T follicular helper cell (primary cell): ENCODE measurements around the gene KIAA0513.

Source experiments
- DNase-seq: peaks from one replicate; pipeline ENCODE4 v3.0.0-alpha.2; 2020; ENCODE audit warnings: low read depth

The KIAA0513 gene

DNA sequence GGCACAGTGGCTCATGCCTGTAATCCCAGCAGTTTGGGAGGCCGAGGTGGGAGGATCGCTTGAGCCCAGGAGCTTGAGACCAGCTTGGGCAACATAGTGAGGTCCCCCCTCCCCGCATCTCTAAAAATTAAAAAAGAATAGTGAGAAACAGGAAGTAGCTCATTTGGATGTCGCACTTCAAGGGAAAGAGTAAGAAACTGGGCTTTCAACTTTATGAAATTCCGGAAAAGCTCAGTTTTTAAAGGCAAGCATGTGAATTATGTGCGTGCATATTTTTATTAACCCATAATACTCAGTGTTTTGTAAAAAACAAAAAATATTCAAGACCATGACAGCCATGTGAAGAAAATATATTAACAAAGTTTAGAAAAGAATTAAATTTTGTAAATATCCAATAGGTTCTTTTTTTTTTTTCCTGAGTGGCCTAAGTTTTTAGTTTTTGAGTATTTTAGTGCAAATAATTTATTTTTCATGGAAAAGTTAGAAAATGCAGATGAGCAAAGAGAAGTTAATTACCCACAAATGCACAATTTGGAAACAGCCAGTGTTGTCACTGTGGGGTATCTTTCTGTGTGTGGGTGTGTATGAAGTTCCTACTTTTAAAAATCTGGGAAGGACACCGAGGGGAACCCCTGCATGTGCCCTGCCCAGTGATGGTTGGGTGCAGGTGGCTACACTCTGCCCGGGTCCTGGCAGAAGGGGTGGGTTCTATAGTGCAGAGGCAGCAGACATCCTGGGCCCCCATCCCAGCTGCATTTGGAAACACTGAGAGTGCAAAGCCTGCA, 44.7 kb downstream of the KIAA0513 start:
- no peak for DNase-seq

GRCh38 chr16:85072947-85073346, 45.4 kb downstream of the KIAA0513 start:
- no peak for DNase-seq

DNA sequence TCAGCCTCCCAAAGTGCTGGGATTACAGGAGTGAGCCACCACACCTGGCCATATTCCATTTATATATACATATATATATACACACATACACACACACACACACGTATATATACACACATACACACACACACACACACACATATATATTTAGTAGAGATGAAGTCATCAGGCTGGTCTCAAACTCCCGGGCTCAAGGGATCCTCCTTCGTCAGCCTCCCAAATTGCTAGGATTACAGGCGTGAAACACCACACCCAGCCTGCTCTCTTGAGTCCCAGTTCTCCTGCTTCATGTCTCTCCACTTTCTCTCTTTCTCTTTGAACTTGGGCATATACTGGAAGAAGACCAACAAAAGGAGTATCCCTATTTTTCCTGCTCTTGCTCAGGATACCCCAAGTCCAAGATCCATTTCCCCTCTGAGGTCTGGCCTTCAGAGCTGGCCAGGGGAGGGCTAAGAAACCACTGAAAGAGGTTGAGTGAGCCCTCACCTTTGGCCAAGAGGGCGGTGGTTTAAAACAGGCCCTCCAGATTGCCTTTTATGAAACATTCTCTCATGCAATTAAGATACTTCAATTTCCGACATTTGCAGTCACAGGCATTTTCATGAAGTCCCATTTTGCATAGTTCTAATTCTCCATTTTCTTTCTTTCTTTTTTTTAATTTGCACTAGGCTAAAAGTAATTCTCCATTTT, 46.8 kb downstream of the KIAA0513 start:
- DNase-seq, result no peak

GRCh38 chr16:85075236-85075924, 47.8 kb downstream of the KIAA0513 start:
- DNase-seq, result no peak

GRCh38 chr16:85077039-85077438, 49.4 kb downstream of the KIAA0513 start:
- no peak for DNase-seq

GRCh38 chr16:85077576-85078125, 50.1 kb downstream of the KIAA0513 start:
- DNase-seq, result no peak

DNA sequence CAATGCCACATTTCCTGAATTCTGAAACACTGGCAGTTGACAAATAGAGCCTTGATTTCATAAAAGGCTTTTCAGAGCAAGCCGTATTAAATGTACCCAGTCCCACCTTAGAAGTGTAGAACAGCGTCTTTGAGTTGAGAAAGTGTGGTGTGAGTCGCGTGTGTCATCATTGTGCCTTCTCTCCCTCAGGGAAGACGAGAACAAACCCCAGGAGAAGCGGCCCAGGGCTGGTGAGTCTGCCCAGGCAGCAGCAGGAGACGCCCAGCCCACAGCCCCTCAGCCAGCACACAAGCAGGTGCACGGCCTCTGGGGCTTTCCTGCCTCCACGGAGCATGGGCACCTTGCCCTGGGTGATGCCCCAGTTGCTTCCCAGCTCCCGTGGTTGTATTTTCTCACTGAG, 50.6 kb downstream of the KIAA0513 start:
- no peak for DNase-seq

DNA sequence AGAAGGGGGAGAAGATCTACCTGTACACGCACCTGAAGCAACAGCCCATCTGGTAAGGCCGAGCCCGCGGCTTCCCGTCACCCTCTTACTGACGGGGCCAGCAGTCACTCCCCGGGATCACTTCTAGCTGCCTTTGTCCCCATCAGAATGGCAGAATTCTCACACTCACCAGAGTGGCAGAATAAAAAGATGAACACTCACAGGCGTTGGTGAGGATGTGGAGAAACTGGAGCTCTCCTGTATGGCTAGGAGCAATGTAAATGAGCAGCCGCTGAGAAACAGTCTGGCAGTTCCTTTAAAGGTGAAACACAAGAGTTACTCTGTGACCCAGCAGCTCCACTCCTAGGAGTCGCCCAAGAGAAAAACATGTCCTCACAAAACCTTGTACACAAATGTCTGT, 51.4 kb downstream of the KIAA0513 start:
- DNase-seq, result no peak

DNA sequence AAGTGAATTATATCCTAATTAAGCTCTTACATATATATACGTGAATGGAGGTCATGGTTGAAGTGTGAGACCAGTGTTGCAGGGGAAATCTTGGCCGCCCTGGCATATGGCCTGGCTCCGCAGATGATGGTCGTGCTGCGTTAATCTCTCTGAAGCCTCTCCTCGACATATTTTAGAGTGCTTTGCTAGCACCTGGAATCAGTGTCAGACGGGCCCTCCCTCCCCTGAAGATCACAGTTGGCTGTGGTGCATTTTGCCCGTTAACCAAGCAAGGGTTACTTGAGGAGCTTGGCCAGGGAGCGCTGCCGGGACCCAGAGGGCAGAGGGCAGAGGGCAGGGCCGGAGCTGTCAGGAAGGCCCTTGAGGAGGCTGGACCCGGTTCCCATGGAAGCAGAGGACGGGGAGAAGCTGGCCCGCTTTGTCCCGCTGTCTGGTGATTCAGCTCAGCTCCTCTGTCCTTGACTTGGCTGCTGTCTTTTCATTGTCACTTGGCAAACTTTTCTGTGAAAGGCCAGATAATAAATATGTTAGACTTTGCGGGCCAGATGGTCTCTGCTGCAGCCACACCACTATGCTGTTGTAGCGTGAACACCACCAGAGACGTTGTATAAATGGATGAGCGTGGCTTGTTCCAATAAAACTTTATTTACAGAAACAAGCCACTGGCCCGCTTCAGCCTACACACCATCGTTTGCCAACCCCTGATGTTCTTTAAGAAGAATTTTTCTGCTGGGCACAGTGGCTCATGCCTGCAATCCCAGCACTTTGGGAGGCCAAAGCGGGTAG, 52.4 kb downstream of the KIAA0513 start:
- DNase-seq, result no peak

GRCh38 chr16:85081038-85081437, 53.4 kb downstream of the KIAA0513 start:
- no peak for DNase-seq

GRCh38 chr16:85081765-85082164, 54.2 kb downstream of the KIAA0513 start:
- no peak for DNase-seq

- no peak for DNase-seq
Measured at GRCh38 chr16:85082173-85083050, 54.8 kb downstream of the KIAA0513 start.

- DNase-seq, result no peak
Measured at GRCh38 chr16:85083051-85083639, 55.5 kb downstream of the KIAA0513 start.

GRCh38 chr16:85084841-85085510, 57.4 kb downstream of the KIAA0513 start:
- DNase-seq, result no peak

GRCh38 chr16:85085721-85086120, 58.1 kb downstream of the KIAA0513 start:
- no peak for DNase-seq

- DNase-seq, result peak; percentile 64
Measured at GRCh38 chr16:85086347-85087291, 59.0 kb downstream of the KIAA0513 start.

DNA sequence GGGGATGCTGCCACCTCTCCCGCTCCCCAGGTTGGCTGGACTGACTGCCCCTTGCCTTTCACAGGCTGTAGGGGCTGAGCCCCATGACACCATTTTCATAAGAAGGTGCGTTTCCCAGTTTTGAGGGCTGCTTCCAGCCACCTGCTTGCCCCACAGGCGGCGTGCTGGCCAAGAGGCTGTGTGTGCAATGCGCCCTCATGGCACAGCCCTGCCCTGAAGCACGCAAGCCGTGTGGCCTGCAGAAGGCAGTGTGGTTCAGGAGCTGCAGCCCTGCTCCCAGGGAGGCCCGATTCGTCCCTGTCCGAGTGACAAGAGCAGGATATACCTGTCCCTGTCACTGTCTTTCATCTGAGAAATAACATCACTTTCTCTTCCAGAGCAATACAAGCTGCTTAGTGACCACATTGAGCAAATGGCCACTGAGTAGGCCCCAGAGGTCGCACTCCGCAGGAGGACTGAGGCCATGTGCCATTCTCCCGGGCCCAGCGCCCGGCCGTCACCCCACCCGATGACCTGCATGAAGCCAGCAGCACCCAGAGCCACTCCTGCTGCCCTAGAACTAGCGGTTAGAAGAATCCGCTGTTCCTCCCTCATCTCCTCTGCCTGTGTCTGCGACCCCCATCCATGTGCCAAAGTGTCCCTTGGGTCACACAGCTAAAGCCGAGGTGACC, 60.4 kb downstream of the KIAA0513 start:
- no peak for DNase-seq

DNA sequence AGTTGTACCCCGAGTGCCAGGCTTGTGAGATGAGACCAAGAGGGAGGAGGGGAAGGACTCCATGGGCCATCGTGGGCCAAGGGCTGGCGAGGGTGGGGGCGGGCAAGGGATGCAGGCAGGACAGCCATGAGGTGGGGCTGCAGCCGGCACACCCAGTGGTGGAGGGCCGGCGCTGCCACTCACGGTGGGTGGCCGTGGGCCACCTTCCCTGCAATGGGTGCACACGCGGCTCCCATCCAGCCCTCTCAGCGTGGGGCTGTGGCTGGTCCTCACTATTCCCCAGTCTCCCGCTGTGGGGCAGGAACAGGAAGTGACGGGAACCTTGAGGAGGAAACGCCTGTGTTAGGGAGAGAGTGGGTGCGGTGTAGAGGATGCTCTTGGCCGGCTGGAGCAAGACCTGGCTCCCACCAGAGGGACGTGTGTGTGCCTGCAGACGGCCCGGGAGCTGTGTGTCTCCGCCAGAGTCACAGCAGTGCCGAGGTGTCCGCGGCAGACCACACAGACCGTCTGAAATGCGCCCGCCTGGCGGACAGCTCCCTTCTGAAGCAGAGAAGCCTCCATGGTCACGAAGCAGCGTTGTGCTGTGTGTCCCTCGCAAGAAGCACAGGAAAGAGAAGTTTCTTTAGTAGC, 61.1 kb downstream of the KIAA0513 start:
- DNase-seq, result no peak
